H1 (cell line): ENCODE results near the gene MS4A7. TPM values are rescaled to one million over a fixed set of nuclear protein-coding genes. Genes with fewer than 3 reads are reported as not detected.

Experiments used
- CTCF ChIA-PET: fragments of 300-600 bp; sonication (Branson Sonifier 250); formaldehyde crosslinking; loops from one replicate; lab custom pipeline; 2021; ENCODE audit not compliant: partially characterized antibody; lab: Charles Lee
- POLR2A ChIA-PET: fragments of 300-600 bp; sonication (Branson Sonifier 250); formaldehyde crosslinking; loops from one replicate; lab custom pipeline; 2021; ENCODE audit warnings: inconsistent platforms; ENCODE audit not compliant: partially characterized antibody; lab: Charles Lee
- DNase-seq, 2 experiments: peaks; one replicate each; pipeline versions ENCODE4 v3.0.0 to v3.0.0-alpha.2; 2010 to 2022; ENCODE audit warnings: low spot score in 2 of 2, low read depth in 1 of 2, mixed read lengths in 1 of 2
- FAIRE-seq: peaks from 2 replicates; lab custom pipeline; 2011; peaks lifted over from hg19 to GRCh38; lab: Jason Lieb, UNC
- H2AFZ ChIP-seq: 2 replicates; pipeline ENCODE4 v1.8.1; 2012; ENCODE audit warnings: low read length, inconsistent platforms
- H2AK5ac ChIP-seq: 2 replicates; pipeline ENCODE4 v1.6.1; 2013; ENCODE audit warnings: low read depth, low read length
- H2BK120ac ChIP-seq: replicated peaks from 2 replicates; pipeline ENCODE3; 2013; ENCODE audit warnings: low read depth, low read length, inconsistent platforms
- H2BK12ac ChIP-seq: 2 replicates; pipeline ENCODE4 v1.6.1; 2013; ENCODE audit warnings: low read depth, low read length
- H2BK15ac ChIP-seq: 2 replicates; pipeline ENCODE4 v1.6.1; 2013; ENCODE audit warnings: low read length
- H2BK20ac ChIP-seq: 2 replicates; pipeline ENCODE4 v1.6.1; 2013; ENCODE audit warnings: low read length
- H2BK5ac ChIP-seq: 2 replicates; pipeline ENCODE4 v1.6.1; 2013; ENCODE audit warnings: low read depth, low read length
- H3K14ac ChIP-seq: 2 replicates; pipeline ENCODE4 v1.6.1; 2013; ENCODE audit warnings: inconsistent platforms; ENCODE audit not compliant: insufficient read length
- H3K18ac ChIP-seq: 2 replicates; pipeline ENCODE4 v1.6.1; 2013; ENCODE audit warnings: low read length; ENCODE audit errors: extremely low read depth
- H3K23ac ChIP-seq: 2 replicates; pipeline ENCODE4 v1.6.1; 2013; ENCODE audit warnings: inconsistent platforms; ENCODE audit not compliant: insufficient read length
- H3K23me2 ChIP-seq: 2 replicates; pipeline ENCODE4 v1.6.1; 2013; ENCODE audit warnings: low read depth, low read length
- H3K27ac ChIP-seq: 2 replicates; pipeline ENCODE4 v1.6.1; 2011; ENCODE audit warnings: low read depth, low read length, inconsistent platforms
- H3K27me3 ChIP-seq, 4 experiments: replicated peaks in 1 of 4; 1 replicate in 1 of 4; 2 replicates in 3 of 4; pipeline versions ENCODE4 v1.6.1 to v1.8.1; 2011 to 2013; ENCODE audit warnings: low read length in 3 of 4, mild to moderate bottlenecking in 3 of 4, inconsistent platforms in 2 of 4, mixed read lengths in 2 of 4, moderate library complexity in 1 of 4; ENCODE audit not compliant: control insufficient read depth in 3 of 4, insufficient read depth in 3 of 4; ENCODE audit errors: extremely low read depth in 1 of 4
- H3K36me3 ChIP-seq, 4 experiments: 2 replicates each; pipeline versions ENCODE4 v1.6.1 to v1.8.1; 2011 to 2013; ENCODE audit warnings: mild to moderate bottlenecking in 4 of 4, low read length in 3 of 4, moderate library complexity in 2 of 4, control low read depth in 1 of 4, inconsistent platforms in 1 of 4; ENCODE audit not compliant: insufficient read depth in 4 of 4, control insufficient read depth in 2 of 4
- H3K4ac ChIP-seq: replicated peaks from 2 replicates; pipeline ENCODE3; 2013; ENCODE audit warnings: low read length, low read depth, mixed read lengths, inconsistent platforms; ENCODE audit not compliant: insufficient read length
- H3K4me1 ChIP-seq, 4 experiments: replicated peaks in 1 of 4; 1 replicate in 1 of 4; 2 replicates in 3 of 4; pipeline versions ENCODE4 v1.6.1 to v1.8.1; 2011 to 2013; ENCODE audit warnings: low read length in 3 of 4, inconsistent platforms in 2 of 4, mixed read lengths in 1 of 4; ENCODE audit not compliant: insufficient read depth in 4 of 4, control insufficient read depth in 3 of 4
- H3K4me2 ChIP-seq, 2 experiments: 2 replicates each; pipeline versions ENCODE4 v1.6.1 to v1.8.1; 2011 to 2013; ENCODE audit warnings: low read depth in 2 of 2, low read length in 2 of 2, control low read depth in 1 of 2, inconsistent platforms in 1 of 2, mild to moderate bottlenecking in 1 of 2; ENCODE audit not compliant: insufficient read depth in 1 of 2
- H3K4me3 ChIP-seq, 4 experiments: fragments of 200-600, 300-600 bp in 1 of 4; sonication (generic), shearing (Covaris generic), sonication (Bioruptor Twin) in 1 of 4; 2 replicates each; pipeline versions ENCODE4 v1.5.1 to v1.8.1; 2011 to 2016; ENCODE audit warnings: low read length in 4 of 4, low read depth in 3 of 4, control low read depth in 2 of 4, inconsistent platforms in 2 of 4, mild to moderate bottlenecking in 2 of 4, mixed read lengths in 1 of 4, moderate library complexity in 1 of 4; ENCODE audit not compliant: insufficient read depth in 2 of 4; ENCODE audit errors: extremely low read depth in 1 of 4
- H3K56ac ChIP-seq: replicated peaks from 2 replicates; pipeline ENCODE3; 2013; ENCODE audit warnings: low read depth, mild to moderate bottlenecking, mixed read lengths, low read length, inconsistent platforms; ENCODE audit not compliant: insufficient read length
- H3K79me1 ChIP-seq: 2 replicates; pipeline ENCODE4 v1.6.1; 2013; ENCODE audit warnings: low read depth, low read length, control low read depth
- H3K79me2 ChIP-seq, 2 experiments: 2 replicates each; pipeline versions ENCODE4 v1.6.1 to v1.8.1; 2012 to 2013; ENCODE audit warnings: low read length in 2 of 2, mild to moderate bottlenecking in 2 of 2, inconsistent platforms in 1 of 2; ENCODE audit not compliant: insufficient read depth in 2 of 2, control insufficient read depth in 1 of 2
- H3K9ac ChIP-seq, 4 experiments: replicated peaks in 1 of 4; 1 replicate in 1 of 4; 2 replicates in 3 of 4; pipeline versions ENCODE4 v1.6.1 to v1.8.1; 2011 to 2013; ENCODE audit warnings: low read depth in 3 of 4, low read length in 3 of 4, control low read depth in 2 of 4, mild to moderate bottlenecking in 2 of 4, moderate library complexity in 2 of 4, inconsistent platforms in 1 of 4; ENCODE audit errors: extremely low read depth in 1 of 4
- H3K9me3 ChIP-seq, 2 experiments: 2 replicates each; pipeline versions ENCODE4 v1.6.1 to v1.8.1; 2012 to 2013; ENCODE audit warnings: mild to moderate bottlenecking in 2 of 2, moderate library complexity in 2 of 2, control low read depth in 1 of 2, inconsistent platforms in 1 of 2, low read depth in 1 of 2, low read length in 1 of 2, mixed read lengths in 1 of 2; ENCODE audit not compliant: insufficient read depth in 2 of 2
- H4K20me1 ChIP-seq, 2 experiments: replicated peaks in 1 of 2; 2 replicates each; pipeline versions ENCODE3 to v1.8.1; 2011 to 2013; ENCODE audit warnings: inconsistent platforms in 2 of 2, low read length in 2 of 2, mild to moderate bottlenecking in 1 of 2; ENCODE audit not compliant: insufficient read depth in 2 of 2, control insufficient read depth in 1 of 2
- H4K5ac ChIP-seq: 2 replicates; pipeline ENCODE4 v1.6.1; 2013; ENCODE audit warnings: low read length, low read depth, mixed read lengths, inconsistent platforms; ENCODE audit not compliant: insufficient read length
- H4K8ac ChIP-seq: 2 replicates; pipeline ENCODE4 v1.8.0; 2013; ENCODE audit warnings: mild to moderate bottlenecking, moderate library complexity, low read length, inconsistent platforms; ENCODE audit not compliant: insufficient read depth; ENCODE audit errors: extremely low read depth
- H4K91ac ChIP-seq: replicated peaks from 2 replicates; pipeline ENCODE3; 2013; ENCODE audit warnings: low read length, mixed read lengths, inconsistent platforms; ENCODE audit not compliant: insufficient read length
- ATF2 ChIP-seq: IDR thresholded peaks from 2 replicates; pipeline ENCODE4 v1.6.1; 2012; ENCODE audit warnings: low read length, inconsistent platforms
- CHD2 ChIP-seq: IDR thresholded peaks from 2 replicates; pipeline ENCODE4 v1.6.1; 2012; ENCODE audit warnings: low read length, improper control_type of control experiment
- JUND ChIP-seq: IDR thresholded peaks from 2 replicates; pipeline ENCODE4 v1.6.1; 2011; ENCODE audit warnings: mild to moderate bottlenecking, improper control_type of control experiment, low read length
- MAX ChIP-seq: IDR thresholded peaks from 2 replicates; pipeline ENCODE4 v1.6.1; 2012; ENCODE audit warnings: inconsistent platforms
- PHF8 ChIP-seq: fragments of 200-600 bp; sonication (generic); conservative IDR thresholded peaks from 2 replicates; pipeline ENCODE4 v1.7.1; 2012; ENCODE audit warnings: low read depth, mild to moderate bottlenecking, inconsistent platforms, low read length, moderate library complexity
- POU5F1 ChIP-seq: IDR thresholded peaks from 2 replicates; pipeline ENCODE4 v1.6.1; 2011; ENCODE audit warnings: low read depth, mild to moderate bottlenecking, low read length, moderate library complexity
- SP2 ChIP-seq: IDR thresholded peaks from 2 replicates; pipeline ENCODE4 v1.6.1; 2012; ENCODE audit warnings: mild to moderate bottlenecking, low read length, inconsistent platforms
- WGBS, 2 experiments: shearing (Covaris generic) in 1 of 2; methylation state at CpG; one replicate each; pipeline versions ENCODE4 v1.1.6 to v1.1.7; 2013 to 2015; ENCODE audit warnings: low lambda C conversion rate in 2 of 2, mixed read lengths in 2 of 2, inconsistent platforms in 1 of 2, low coverage in 1 of 2, missing lambda C conversion rate in 1 of 2; ENCODE audit not compliant: insufficient replicate concordance in 2 of 2, insufficient coverage in 1 of 2, insufficient read length in 1 of 2; ENCODE audit errors: extremely low coverage in 1 of 2, missing lambda C conversion rate in 1 of 2; 5-methylcytosine and 5-hydroxymethylcytosine counted together
- polyA plus RNA-seq, 7 experiments: library from polyadenylated mRNA; depleted of rRNA in 3 of 7; stranded (reverse) in 5 of 7; unstranded in 2 of 7; fragments of >200 nt in 5 of 7; fragments of 200-250 nt in 2 of 7; gene quantifications; 1 replicate in 5 of 7; 2 replicates in 1 of 7; 4 replicates in 1 of 7; pipeline versions ENCODE4 v1.2.1 to v1.2.3, GENCODE V29; 2011 to 2013; ENCODE audit warnings: missing spikeins in 2 of 7, mixed read lengths in 2 of 7
- total RNA-seq: library from RNA; stranded (reverse); fragmentation: NEBNext Ultra II Directional; extraction: Animal tissue kit (Norgen Biotek cat#: 25700); gene quantifications from 2 replicates; pipeline ENCODE4 v1.2.1, GENCODE V29; 2021

Gene MS4A7
- total and polyA plus RNA-seq, 2 of the 8 experiments (the other 6 are each of a cell fraction or from before 2014, with no cell fraction given), result not detected

- Histone ChIP-seq H3K9me3 (no peaks in the 10 kb centered on the region; a peak in 2 of 4 replicates), H4K5ac (no peak overlapping the region), H3K56ac (no peak overlapping the region), H3K79me2 (no peaks in the 10 kb centered on the region), H2AK5ac (no peak overlapping the region), H3K18ac (no peak overlapping the region), H4K8ac (no peak overlapping the region), H2AFZ (no peak overlapping the region), H3K27ac (no peak overlapping the region), H2BK20ac (no peak overlapping the region), H3K27me3 (no peaks in the 10 kb centered on the region), H2BK15ac (no peak overlapping the region), H3K4me1 (peaks cover 0 to 2% (median 0%) of the 10 kb centered on the region in 4 experiments; a peak in 2 of 7 replicates), H3K23me2 (no peaks in the 10 kb centered on the region), H3K4me3 (no peak overlapping the region), H3K79me1 (no peaks in the 10 kb centered on the region), H3K4me2 (no peak overlapping the region), H4K20me1 (no peaks in the 10 kb centered on the region), H3K14ac (no peak overlapping the region), H3K23ac (no peak overlapping the region), H2BK5ac (no peak overlapping the region), H2BK120ac (no peak overlapping the region), H4K91ac (no peak overlapping the region), H3K36me3 (no peaks in the 10 kb centered on the region), H3K9ac (no peak overlapping the region), H3K4ac (no peak overlapping the region), H2BK12ac (no peak overlapping the region)
- WGBS, 2 experiments, result 88% methylated on average over 3 of the region's 3 CpGs; no CpG with 5 or more reads in 1 of the 2 experiments
- POLR2A ChIA-PET, result no interaction called here
- DNase-seq (no peak), FAIRE-seq (no peak)
- no peak for TF ChIP-seq SP2
- no peak for TF ChIP-seq POU5F1
- no peak for TF ChIP-seq MAX
- no peak for TF ChIP-seq JUND
- TF ChIP-seq ATF2, result no peak
- no peak for TF ChIP-seq PHF8
- no peak for TF ChIP-seq CHD2
- CTCF ChIA-PET, result interaction anchor here (0.8 to 13.3 kb wide), 4 partner anchors 8 to 36 kb away, joined by 3 to 115 read pairs (median 4); no protein-coding TSS in a partner anchor
Observed at GRCh38 chr11:60371386-60371785, 6.9 kb upstream of the MS4A7 start.
